ENCODE measurements around the gene TTR.

TTR gene

GRCh38 chr18:31579375-31579774 lies 12.3 kb upstream of the TTR start:
- peaks cover 9% of the 10 kb centered on the region for H3K4me1 ChIP-seq (ENCODE audit: insufficient read depth, low read length, poor library complexity, severe bottlenecking)
- no peak overlapping the region for H3K4me3 ChIP-seq (ENCODE audit: low read length, poor library complexity, severe bottlenecking)
- no peak overlapping the region for H3K9ac ChIP-seq (ENCODE audit: low read depth, low read length, poor library complexity, severe bottlenecking)
- H3K36me3 ChIP-seq (ENCODE audit: insufficient read depth, low read length), result no peaks in the 10 kb centered on the region
- H3K79me2 ChIP-seq (ENCODE audit: insufficient read depth, low read length), result no peaks in the 10 kb centered on the region
- no peaks in the 10 kb centered on the region for H3K9me3 ChIP-seq (ENCODE audit: insufficient read depth, low read depth, low read length)
- H3F3A ChIP-seq (ENCODE audit: low read depth), result no peaks in the 10 kb centered on the region
- no peaks in the 10 kb centered on the region for H3K27me3 ChIP-seq (ENCODE audit: insufficient read depth, low read length, poor library complexity, severe bottlenecking)
- H2AFZ ChIP-seq (ENCODE audit: low read length), result no peak overlapping the region
- H3K9me2 ChIP-seq (replicated peaks; ENCODE audit: low read depth, low read length), result no peaks in the 10 kb centered on the region
- no peak for TF ChIP-seq CTCF (conservative IDR thresholded peaks at IDR 0.05; ENCODE audit: low read length)
- no peak for TF ChIP-seq EZH2phosphoT487 (IDR thresholded peaks at IDR 0.05; ENCODE audit: borderline replicate concordance)
- no peaks in the 10 kb centered on the region for H4K20me1 ChIP-seq (ENCODE audit: insufficient read depth, low read length, poor library complexity, severe bottlenecking)
- H3K4me2 ChIP-seq (ENCODE audit: low read depth, low read length, poor library complexity, severe bottlenecking), result no peak overlapping the region

- Histone ChIP-seq H3K27me3 (ENCODE audit: insufficient read depth, low read length, poor library complexity, severe bottlenecking) (no peaks in the 10 kb centered on the region), H3K79me2 (ENCODE audit: insufficient read depth, low read length) (no peaks in the 10 kb centered on the region), H3K9ac (ENCODE audit: low read depth, low read length, poor library complexity, severe bottlenecking) (no peak overlapping the region), H3K36me3 (ENCODE audit: insufficient read depth, low read length) (no peaks in the 10 kb centered on the region), H4K20me1 (ENCODE audit: insufficient read depth, low read length, poor library complexity, severe bottlenecking) (no peaks in the 10 kb centered on the region), H3K9me3 (ENCODE audit: insufficient read depth, low read depth, low read length) (no peaks in the 10 kb centered on the region), H3K4me1 (ENCODE audit: insufficient read depth, low read length, poor library complexity, severe bottlenecking) (peaks cover 9% of the 10 kb centered on the region), H3K9me2 (replicated peaks; ENCODE audit: low read depth, low read length) (no peaks in the 10 kb centered on the region), H3F3A (ENCODE audit: low read depth) (no peaks in the 10 kb centered on the region), H3K4me2 (ENCODE audit: low read depth, low read length, poor library complexity, severe bottlenecking) (peak overlapping the region; percentile 17), H2AFZ (ENCODE audit: low read length) (no peak overlapping the region), H3K4me3 (ENCODE audit: low read length, poor library complexity, severe bottlenecking) (no peak overlapping the region)
- TF ChIP-seq CTCF (conservative IDR thresholded peaks at IDR 0.05; ENCODE audit: low read length) (no peak), EZH2phosphoT487 (IDR thresholded peaks at IDR 0.05; ENCODE audit: borderline replicate concordance) (no peak)
Observed at GRCh38 chr18:31581498-31582197, 10.0 kb upstream of the TTR start.

DNA sequence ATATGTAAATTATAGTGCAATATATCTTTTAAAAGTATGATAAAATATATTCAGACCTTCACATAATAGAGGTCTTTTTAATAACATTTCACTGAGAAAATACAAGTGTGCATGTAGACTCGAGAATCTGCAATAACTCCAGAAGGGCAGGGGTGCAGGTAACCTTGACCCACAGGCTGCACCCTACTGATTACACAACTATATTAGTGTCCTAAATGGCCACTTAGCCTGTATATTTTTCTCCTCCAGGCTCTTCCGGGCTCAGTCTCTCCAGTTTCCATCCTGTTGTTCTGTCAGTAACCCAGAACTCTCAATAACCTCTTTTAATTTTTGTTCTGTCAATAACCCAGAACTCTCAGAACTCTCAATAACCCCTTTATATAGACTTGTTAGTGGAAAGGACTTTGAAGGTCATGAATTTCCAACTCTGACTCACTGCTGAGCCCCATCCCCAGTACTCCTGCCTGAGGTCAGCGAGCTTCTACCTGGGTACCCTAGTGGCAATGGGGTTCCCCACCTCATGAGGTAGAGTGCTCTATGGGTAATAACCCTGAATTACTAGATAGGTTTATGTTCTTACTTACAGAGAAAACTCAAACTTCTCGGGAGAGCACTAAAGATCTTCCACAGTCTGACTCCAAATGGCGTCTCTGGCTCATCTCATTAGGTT lies 8.4 kb upstream of the TTR start:
- TF ChIP-seq EZH2phosphoT487 (IDR thresholded peaks at IDR 0.05; ENCODE audit: borderline replicate concordance) (no peak), CTCF (conservative IDR thresholded peaks at IDR 0.05; ENCODE audit: low read length) (no peak)
- no peaks in the 10 kb centered on the region for H3K27me3 ChIP-seq (ENCODE audit: insufficient read depth, low read length, poor library complexity, severe bottlenecking)
- H4K20me1 ChIP-seq (ENCODE audit: insufficient read depth, low read length, poor library complexity, severe bottlenecking), result no peaks in the 10 kb centered on the region
- no peaks in the 10 kb centered on the region for H3K9me3 ChIP-seq (ENCODE audit: insufficient read depth, low read depth, low read length)
- H3K4me1 ChIP-seq (ENCODE audit: insufficient read depth, low read length, poor library complexity, severe bottlenecking), result peaks cover 9% of the 10 kb centered on the region
- H3K4me2 ChIP-seq (ENCODE audit: low read depth, low read length, poor library complexity, severe bottlenecking), result no peak overlapping the region
- H3K36me3 ChIP-seq (ENCODE audit: insufficient read depth, low read length), result no peaks in the 10 kb centered on the region
- H3K79me2 ChIP-seq (ENCODE audit: insufficient read depth, low read length), result no peaks in the 10 kb centered on the region
- no peak overlapping the region for H3K9ac ChIP-seq (ENCODE audit: low read depth, low read length, poor library complexity, severe bottlenecking)
- no peaks in the 10 kb centered on the region for H3F3A ChIP-seq (ENCODE audit: low read depth)
- H2AFZ ChIP-seq (ENCODE audit: low read length), result no peak overlapping the region
- no peak overlapping the region for H3K4me3 ChIP-seq (ENCODE audit: low read length, poor library complexity, severe bottlenecking)
- no peaks in the 10 kb centered on the region for H3K9me2 ChIP-seq (replicated peaks; ENCODE audit: low read depth, low read length)

Measured in Loucy (cell line).